IMR-90 (cell line): ENCODE data around the gene DRAXIN. TPM values are rescaled to one million over a fixed set of nuclear protein-coding genes. Genes with fewer than 3 reads are reported as not detected.

Experiments used
- ATAC-seq: fragments of 200-7000 bp; cut with Tn5 transposase; 2 replicates; pipeline ENCODE4 v1.9.1; 2020; ENCODE audit warnings: low read depth, mild to moderate bottlenecking, moderate library complexity
- BruUV-seq: library from RNA; stranded (reverse); fragments of 400-500 nt; replicated peaks from 2 replicates; lab custom pipeline; 2021; lab: Mats Ljungman, UMichigan
- CTCF ChIA-PET: fragments of 300-600 bp; formaldehyde crosslinking; extraction: SDS; loops from one replicate; lab custom pipeline; 2021; ENCODE audit warnings: antibody characterized with exemption; lab: Yijun Ruan, JAX
- POLR2A ChIA-PET: fragments of 300-600 bp; sonication (Branson Sonifier 250); formaldehyde crosslinking; loops from one replicate; lab custom pipeline; 2022; ENCODE audit warnings: antibody characterized with exemption; ENCODE audit not compliant: unreplicated experiment; lab: Charles Lee
- DNase-seq: peaks from one replicate; pipeline ENCODE4 v3.0.0; 2013
- H2AFZ ChIP-seq: replicated peaks from 2 replicates; pipeline ENCODE3; 2013; ENCODE audit warnings: low read length, mild to moderate bottlenecking; ENCODE audit not compliant: poor library complexity
- H2AK5ac ChIP-seq: 2 replicates; pipeline ENCODE4 v1.6.1; 2013; ENCODE audit warnings: low read depth, low read length, inconsistent platforms
- H2AK9ac ChIP-seq: replicated peaks from 2 replicates; pipeline ENCODE3; 2013; ENCODE audit warnings: mild to moderate bottlenecking, low read depth, low read length, moderate library complexity; ENCODE audit not compliant: poor library complexity
- H2BK120ac ChIP-seq: 2 replicates; pipeline ENCODE4 v1.6.1; 2013; ENCODE audit warnings: low read depth, low read length, inconsistent platforms
- H2BK15ac ChIP-seq: 3 replicates; pipeline ENCODE4 v1.6.1; 2013; ENCODE audit warnings: low read depth, low read length, inconsistent platforms
- H2BK20ac ChIP-seq: 2 replicates; pipeline ENCODE4 v1.6.1; 2013; ENCODE audit warnings: low read depth, mild to moderate bottlenecking, inconsistent platforms, low read length, moderate library complexity
- H2BK5ac ChIP-seq: 2 replicates; pipeline ENCODE4 v1.6.1; 2013; ENCODE audit warnings: mild to moderate bottlenecking, low read depth, low read length, inconsistent platforms; ENCODE audit not compliant: poor library complexity, severe bottlenecking
- H3K14ac ChIP-seq: replicated peaks from 2 replicates; pipeline ENCODE4 v1.6.1; 2013; ENCODE audit warnings: low read depth, low read length, inconsistent platforms
- H3K18ac ChIP-seq: 2 replicates; pipeline ENCODE4 v1.6.1; 2013; ENCODE audit warnings: low read depth, low read length, control low read depth
- H3K23ac ChIP-seq: 2 replicates; pipeline ENCODE4 v1.6.1; 2013; ENCODE audit warnings: low read depth, low read length, inconsistent platforms
- H3K27ac ChIP-seq: 2 replicates; pipeline ENCODE4 v1.5.1; 2013; ENCODE audit warnings: mild to moderate bottlenecking, control low read depth, low read length; ENCODE audit not compliant: insufficient read depth
- H3K27me3 ChIP-seq: 2 replicates; pipeline ENCODE4 v1.6.1; 2013; ENCODE audit warnings: low read length; ENCODE audit not compliant: control insufficient read depth, insufficient read depth
- H3K36me3 ChIP-seq: 2 replicates; pipeline ENCODE4 v1.6.1; 2013; ENCODE audit warnings: low read length, mixed read lengths; ENCODE audit not compliant: control insufficient read depth, insufficient read depth
- H3K4ac ChIP-seq: 2 replicates; pipeline ENCODE4 v1.6.1; 2013; ENCODE audit warnings: low read depth, low read length, inconsistent platforms
- H3K4me1 ChIP-seq: 2 replicates; pipeline ENCODE4 v1.6.1; 2013; ENCODE audit warnings: low read length, mixed read lengths; ENCODE audit not compliant: control insufficient read depth, insufficient read depth
- H3K4me2 ChIP-seq: 2 replicates; pipeline ENCODE4 v1.6.1; 2013; ENCODE audit warnings: low read depth, mild to moderate bottlenecking, control low read depth, low read length, moderate library complexity
- H3K4me3 ChIP-seq: 2 replicates; pipeline ENCODE4 v1.5.1; 2013; ENCODE audit warnings: low read depth, mild to moderate bottlenecking, control low read depth, low read length, moderate library complexity; ENCODE audit not compliant: insufficient read depth
- H3K56ac ChIP-seq: 2 replicates; pipeline ENCODE4 v1.6.1; 2013; ENCODE audit warnings: low read length, inconsistent platforms; ENCODE audit not compliant: insufficient read depth; ENCODE audit errors: extremely low read depth
- H3K79me1 ChIP-seq, 2 experiments: 2 replicates each; pipeline ENCODE4 v1.6.1; 2013; ENCODE audit warnings: low read length in 2 of 2, inconsistent platforms in 1 of 2, low read depth in 1 of 2
- H3K9ac ChIP-seq: 2 replicates; pipeline ENCODE4 v1.6.1; 2013; ENCODE audit warnings: low read depth, low read length, control low read depth
- H3K9me1 ChIP-seq: 2 replicates; pipeline ENCODE4 v1.6.1; 2013; ENCODE audit warnings: low read length, inconsistent platforms; ENCODE audit not compliant: insufficient read depth
- H3K9me3 ChIP-seq: 2 replicates; pipeline ENCODE4 v1.6.1; 2013; ENCODE audit warnings: low read length; ENCODE audit not compliant: control insufficient read depth, insufficient read depth
- H4K20me1 ChIP-seq: 2 replicates; pipeline ENCODE4 v1.6.1; 2013; ENCODE audit warnings: low read length, inconsistent platforms; ENCODE audit not compliant: insufficient read depth
- H4K5ac ChIP-seq: 2 replicates; pipeline ENCODE4 v1.6.1; 2013; ENCODE audit warnings: mild to moderate bottlenecking, low read depth, low read length, control low read depth
- H4K8ac ChIP-seq, 2 experiments: 2 replicates each; pipeline ENCODE4 v1.6.1; 2013; ENCODE audit warnings: low read depth in 2 of 2, low read length in 2 of 2, control low read depth in 1 of 2, inconsistent platforms in 1 of 2
- H4K91ac ChIP-seq: 2 replicates; pipeline ENCODE4 v1.6.1; 2013; ENCODE audit warnings: low read depth, low read length, inconsistent platforms; ENCODE audit not compliant: insufficient read depth
- BHLHE40 ChIP-seq: fragments of 150-350 bp; IDR thresholded peaks from 2 replicates; pipeline ENCODE4 v1.6.1; 2016; ENCODE audit warnings: mild to moderate bottlenecking, low read depth, low read length
- CEBPB ChIP-seq: IDR thresholded peaks from 2 replicates; pipeline ENCODE4 v1.6.1; 2012; ENCODE audit warnings: low read depth, low read length, improper control_type of control experiment
- CHD1 ChIP-seq: IDR thresholded peaks from 2 replicates; pipeline ENCODE4 v1.6.1; 2012; ENCODE audit warnings: low read depth, low read length, improper control_type of control experiment
- ELK1 ChIP-seq: fragments of 150-350 bp; IDR thresholded peaks from 2 replicates; pipeline ENCODE4 v1.6.1; 2016; ENCODE audit warnings: low read depth, mild to moderate bottlenecking, low read length, moderate library complexity, borderline replicate concordance
- FOS ChIP-seq: fragments of 150-350 bp; IDR thresholded peaks from 2 replicates; pipeline ENCODE4 v1.6.1; 2016; ENCODE audit warnings: low read depth, low read length
- MAFK ChIP-seq: IDR thresholded peaks from 2 replicates; pipeline ENCODE4 v1.6.1; 2012; ENCODE audit warnings: low read depth, low read length, improper control_type of control experiment
- MAZ ChIP-seq: IDR thresholded peaks from 2 replicates; pipeline ENCODE4 v1.6.1; 2012; ENCODE audit warnings: low read depth, mild to moderate bottlenecking, low read length, improper control_type of control experiment, moderate library complexity, borderline replicate concordance
- MXI1 ChIP-seq: IDR thresholded peaks from 2 replicates; pipeline ENCODE4 v1.6.1; 2012; ENCODE audit warnings: low read depth, mild to moderate bottlenecking, low read length, moderate library complexity, borderline replicate concordance
- NFE2L2 ChIP-seq: fragments of 150-350 bp; IDR thresholded peaks from 2 replicates; pipeline ENCODE4 v1.6.1; 2016; ENCODE audit warnings: low read depth, mild to moderate bottlenecking, low read length
- POLR2A ChIP-seq: IDR thresholded peaks from 2 replicates; pipeline ENCODE4 v1.6.1; 2012; ENCODE audit warnings: mild to moderate bottlenecking, low read depth, low read length
- RAD21 ChIP-seq: IDR thresholded peaks from 2 replicates; pipeline ENCODE4 v1.6.1; 2012; ENCODE audit warnings: low read length, improper control_type of control experiment
- RCOR1 ChIP-seq: IDR thresholded peaks from 2 replicates; pipeline ENCODE4 v1.6.1; 2012; ENCODE audit warnings: mild to moderate bottlenecking, low read length, improper control_type of control experiment; ENCODE audit not compliant: insufficient replicate concordance
- RFX5 ChIP-seq: IDR thresholded peaks from 2 replicates; pipeline ENCODE4 v1.8.0; 2012; ENCODE audit warnings: low read depth, mild to moderate bottlenecking, low read length, moderate library complexity
- SMC3 ChIP-seq: fragments of 150-350 bp; IDR thresholded peaks from 2 replicates; pipeline ENCODE4 v1.6.1; 2016; ENCODE audit warnings: low read depth, mild to moderate bottlenecking, antibody characterized with exemption, low read length, moderate library complexity
- WGBS, 2 experiments: methylation state at CpG; one replicate each; pipeline versions ENCODE4 v1.1.5 to v1.1.7; 2013; ENCODE audit warnings: missing lambda C conversion rate in 2 of 2; ENCODE audit not compliant: insufficient read length in 1 of 2; ENCODE audit errors: extremely low coverage in 2 of 2; 5-methylcytosine and 5-hydroxymethylcytosine counted together
- dilution Hi-C: fragments of 300-500 bp; cut with HindIII; formaldehyde crosslinking; loops from one replicate; pipeline ENCODE4 v1.14.3; 2018; ENCODE audit warnings: low sequenced_read_pairs; ENCODE audit not compliant: unreplicated experiment
- in situ Hi-C: fragments of 300-500 bp; cut with MboI; formaldehyde crosslinking; loops from 3 replicates; pipeline ENCODE4 v1.14.3; 2019; ENCODE audit warnings: low sequenced_read_pairs, inconsistent platforms, mixed read lengths
- intact Hi-C: fragments of 100-400 bp; cut with micrococcal nuclease; formaldehyde crosslinking; loops from 2 replicates; pipeline ENCODE4 v1.10.0; 2022
- polyA plus RNA-seq, 3 experiments: library from polyadenylated mRNA; depleted of rRNA; stranded (reverse); fragments of >200 nt; gene quantifications; 2 replicates each; pipeline ENCODE4 v1.2.3, GENCODE V29; 2012; ENCODE audit warnings: low replicate concordance in 1 of 3
- total RNA-seq: library from RNA; depleted of rRNA; stranded (reverse); fragments of >200 nt; gene quantifications from 2 replicates; pipeline ENCODE4 v1.2.3, GENCODE V29; 2012
- TF ChIP-seq, protein P1 (sequence below): conservative IDR thresholded peaks from 2 replicates; pipeline ENCODE4 v1.5.1; 2012; ENCODE audit warnings: mild to moderate bottlenecking, low read depth, low read length, improper control_type of control experiment
- TF ChIP-seq, protein P2 (sequence below): fragments of 150-350 bp; IDR thresholded peaks from 2 replicates; pipeline ENCODE4 v1.6.1; 2017; ENCODE audit warnings: mild to moderate bottlenecking, antibody characterized with exemption, low read length, low read depth

Gene DRAXIN
- total and polyA plus RNA-seq, 2 of the 4 experiments (the other 2 are of a cell fraction): under 0.01 to 0.02 TPM

DNA sequence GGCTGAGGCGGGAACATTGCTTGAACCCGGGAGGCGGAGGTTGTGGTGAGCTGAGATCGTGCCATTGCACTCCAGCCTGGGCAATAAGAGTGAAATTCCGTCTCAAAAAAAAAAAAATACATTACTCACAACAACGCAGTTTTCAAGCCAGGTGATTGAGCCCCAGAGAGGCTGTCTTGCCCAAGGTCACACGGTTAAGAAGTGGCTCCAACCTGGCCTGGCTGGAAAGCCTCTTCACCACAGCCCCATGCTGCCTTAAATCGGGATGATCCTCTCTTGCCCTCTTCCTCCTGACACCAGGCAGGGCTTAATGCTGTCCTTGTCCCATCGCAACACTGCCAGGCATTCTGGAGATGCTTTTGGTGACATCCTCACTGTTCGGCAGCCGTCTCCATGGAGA, 21.6 kb downstream of the DRAXIN start:
- no peaks in the 10 kb centered on the region for H3K4me1 ChIP-seq
- H4K91ac ChIP-seq: no peak overlapping the region
- H4K20me1 ChIP-seq: no peaks in the 10 kb centered on the region
- CTCF ChIA-PET: interaction anchor here (0.6 kb wide), 1 partner anchor 56 kb away, joined by 11 read pairs; no protein-coding TSS in a partner anchor
- peak overlapping the region; percentile 32 for H2AFZ ChIP-seq
- no peak overlapping the region for H4K8ac ChIP-seq
- H2BK20ac ChIP-seq: no peak overlapping the region
- no peaks in the 10 kb centered on the region for H3K9me1 ChIP-seq
- dilution Hi-C loops: no loop called here
- in situ Hi-C loops: no loop called here
- no peak overlapping the region for H2BK120ac ChIP-seq
- H2BK15ac ChIP-seq: no peak overlapping the region
- H3K14ac ChIP-seq: no peak overlapping the region
- no peak for DNase-seq
- ATAC-seq: no peak
- no peak overlapping the region for H3K23ac ChIP-seq
- no peak overlapping the region for H2BK5ac ChIP-seq
- intact Hi-C loops: no loop called here
- no peak overlapping the region for H3K4ac ChIP-seq
- BruUV-seq: no TSS peak
- H4K5ac ChIP-seq: no peak overlapping the region
- POLR2A ChIA-PET: no interaction called here
- no CpG with 5 or more reads among the region's 11 CpGs for WGBS, 2 experiments
- no peak overlapping the region for H3K9ac ChIP-seq
- H3K79me1 ChIP-seq: no peaks in the 10 kb centered on the region
- no peak overlapping the region for H3K27ac ChIP-seq
- TF ChIP-seq MAFK (no peak), RFX5 (no peak), FOS (no peak), NFE2L2 (no peak), SMC3 (no peak), BHLHE40 (no peak), CHD1 (no peak), RCOR1 (no peak), MXI1 (no peak), ELK1 (no peak), RAD21 (no peak), CEBPB (no peak), POLR2A (no peak), MAZ (no peak)
- TF ChIP-seq, protein P1, sequence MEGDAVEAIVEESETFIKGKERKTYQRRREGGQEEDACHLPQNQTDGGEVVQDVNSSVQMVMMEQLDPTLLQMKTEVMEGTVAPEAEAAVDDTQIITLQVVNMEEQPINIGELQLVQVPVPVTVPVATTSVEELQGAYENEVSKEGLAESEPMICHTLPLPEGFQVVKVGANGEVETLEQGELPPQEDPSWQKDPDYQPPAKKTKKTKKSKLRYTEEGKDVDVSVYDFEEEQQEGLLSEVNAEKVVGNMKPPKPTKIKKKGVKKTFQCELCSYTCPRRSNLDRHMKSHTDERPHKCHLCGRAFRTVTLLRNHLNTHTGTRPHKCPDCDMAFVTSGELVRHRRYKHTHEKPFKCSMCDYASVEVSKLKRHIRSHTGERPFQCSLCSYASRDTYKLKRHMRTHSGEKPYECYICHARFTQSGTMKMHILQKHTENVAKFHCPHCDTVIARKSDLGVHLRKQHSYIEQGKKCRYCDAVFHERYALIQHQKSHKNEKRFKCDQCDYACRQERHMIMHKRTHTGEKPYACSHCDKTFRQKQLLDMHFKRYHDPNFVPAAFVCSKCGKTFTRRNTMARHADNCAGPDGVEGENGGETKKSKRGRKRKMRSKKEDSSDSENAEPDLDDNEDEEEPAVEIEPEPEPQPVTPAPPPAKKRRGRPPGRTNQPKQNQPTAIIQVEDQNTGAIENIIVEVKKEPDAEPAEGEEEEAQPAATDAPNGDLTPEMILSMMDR: no peak
- TF ChIP-seq, protein P2, sequence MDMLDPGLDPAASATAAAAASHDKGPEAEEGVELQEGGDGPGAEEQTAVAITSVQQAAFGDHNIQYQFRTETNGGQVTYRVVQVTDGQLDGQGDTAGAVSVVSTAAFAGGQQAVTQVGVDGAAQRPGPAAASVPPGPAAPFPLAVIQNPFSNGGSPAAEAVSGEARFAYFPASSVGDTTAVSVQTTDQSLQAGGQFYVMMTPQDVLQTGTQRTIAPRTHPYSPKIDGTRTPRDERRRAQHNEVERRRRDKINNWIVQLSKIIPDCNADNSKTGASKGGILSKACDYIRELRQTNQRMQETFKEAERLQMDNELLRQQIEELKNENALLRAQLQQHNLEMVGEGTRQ: no peak
- H3K36me3 ChIP-seq: no peaks in the 10 kb centered on the region
- H3K4me3 ChIP-seq: no peak overlapping the region
- no peak overlapping the region for H3K56ac ChIP-seq
- no peak overlapping the region for H3K18ac ChIP-seq
- no peaks in the 10 kb centered on the region for H3K9me3 ChIP-seq
- peaks cover 18% of the 10 kb centered on the region for H3K27me3 ChIP-seq
- H2AK9ac ChIP-seq: no peak overlapping the region
- H3K4me2 ChIP-seq: no peak overlapping the region
- H2AK5ac ChIP-seq: no peak overlapping the region
